GM12892 (cell line): Measurements from ENCODE around the gene FGG.

Source experiments
- POLR2A ChIP-seq: IDR thresholded peaks from 2 replicates; pipeline ENCODE4 v1.6.1; 2011; ENCODE audit warnings: low read depth, low read length, control low read depth
- POLR2AphosphoS5 ChIP-seq: IDR thresholded peaks from 2 replicates; pipeline ENCODE4 v1.6.1; 2011; ENCODE audit warnings: low read depth, low read length, control low read depth
- TAF1 ChIP-seq: IDR thresholded peaks from 2 replicates; pipeline ENCODE4 v1.6.1; 2011; ENCODE audit warnings: low read depth, mild to moderate bottlenecking, control low read depth, low read length, borderline replicate concordance

GRCh38 chr4:154606728-154607723, 5.4 kb downstream of the FGG start:
- TF ChIP-seq POLR2A (no peak), POLR2AphosphoS5 (no peak), TAF1 (no peak)
